GM21515 (cell line): ENCODE results near the gene SLC38A6.
A peak's percentile ranks its signal among the peaks of the same experiment; 100 is the strongest.

ENCODE experiments used
- ATAC-seq: cut with Tn5 transposase; IDR thresholded peaks from one replicate; pipeline ENCODE4 v1.9.1; 2021; ENCODE audit not compliant: unreplicated experiment

The SLC38A6 gene

DNA sequence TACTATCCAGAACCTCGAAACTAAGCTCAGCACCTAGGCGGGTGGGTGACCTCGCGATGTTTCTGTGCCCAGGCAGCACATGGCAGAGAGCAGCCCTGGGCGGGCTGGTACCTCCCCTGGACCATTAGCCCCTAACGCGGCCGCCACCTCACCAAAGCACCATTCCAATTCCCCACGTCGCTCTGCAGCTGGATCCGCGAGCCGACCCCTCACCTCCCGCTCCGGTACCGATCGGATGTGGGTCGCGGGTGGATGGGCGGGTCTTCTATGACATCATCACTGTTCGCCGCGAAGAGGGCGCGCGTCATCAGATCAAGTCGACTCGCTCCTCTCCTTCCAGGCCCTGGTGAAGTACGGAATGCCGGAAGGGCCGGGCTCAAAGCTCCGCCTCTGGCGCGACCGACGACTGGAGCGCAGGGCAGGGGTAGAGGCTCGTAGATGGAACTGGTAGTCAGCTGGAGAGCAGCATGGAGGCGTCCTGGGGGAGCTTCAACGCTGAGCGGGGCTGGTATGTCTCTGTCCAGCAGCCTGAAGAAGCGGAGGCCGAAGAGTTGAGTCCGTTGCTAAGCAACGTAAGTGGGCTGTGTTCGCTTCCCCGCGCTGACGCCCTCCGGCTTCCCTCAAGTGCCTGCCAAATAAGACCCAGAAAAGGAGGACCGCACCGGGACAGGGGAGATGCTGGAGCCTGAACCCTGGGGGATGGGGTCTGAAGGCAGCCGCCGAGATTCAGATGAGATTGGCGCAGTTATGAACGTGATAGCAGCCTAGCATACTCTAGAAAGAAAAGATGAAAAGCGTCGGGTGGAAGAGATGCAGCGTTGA, at the start of gene SLC38A6, which contains the start of gene TRMT5:
TSS of gene SLC38A6 (plus strand) at position 435 of the 822 bp plus-strand sequence. CDS start at position 468, 33 bp downstream.
TSS of gene TRMT5 (minus strand) at position 269 of the 822 bp plus-strand sequence. CDS start at position 163, 106 bp downstream.
- ATAC-seq = peak; percentile 86

DNA sequence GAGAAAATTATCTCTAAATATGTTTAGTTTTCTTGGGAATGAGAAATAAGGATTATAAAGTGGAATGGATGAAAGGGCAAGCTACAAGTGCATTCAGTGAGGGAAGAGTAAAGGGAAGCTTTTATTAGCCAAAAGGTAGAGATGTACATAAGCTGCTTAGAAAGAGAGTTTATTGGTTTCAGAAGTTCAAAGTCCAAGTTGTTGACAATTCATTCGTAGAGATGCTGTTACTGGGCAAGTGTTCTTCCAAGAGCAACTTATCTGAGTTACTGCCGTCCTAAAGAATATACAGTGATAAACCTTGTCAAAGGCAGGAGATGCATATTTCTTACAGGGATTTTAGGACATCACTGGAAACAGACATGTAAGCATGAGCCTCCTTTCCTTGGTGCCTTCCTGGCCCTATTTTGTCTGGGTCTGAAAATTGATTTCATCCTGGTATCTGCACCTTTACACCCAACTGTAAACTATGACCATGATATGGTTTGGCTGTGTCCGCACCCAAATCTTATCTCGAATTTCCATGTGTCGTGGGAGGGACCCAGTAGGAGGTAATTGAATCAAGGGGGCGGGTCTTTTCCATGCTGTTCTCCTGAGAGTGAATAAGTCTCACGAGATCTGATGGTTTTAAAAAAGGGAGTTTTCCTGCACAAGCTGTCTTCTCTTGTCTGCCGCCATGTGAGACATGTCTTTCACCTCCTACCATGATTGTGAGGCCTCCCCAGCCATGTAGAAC, 47.0 kb upstream of the SLC38A6 start:
- no peak for ATAC-seq

DNA sequence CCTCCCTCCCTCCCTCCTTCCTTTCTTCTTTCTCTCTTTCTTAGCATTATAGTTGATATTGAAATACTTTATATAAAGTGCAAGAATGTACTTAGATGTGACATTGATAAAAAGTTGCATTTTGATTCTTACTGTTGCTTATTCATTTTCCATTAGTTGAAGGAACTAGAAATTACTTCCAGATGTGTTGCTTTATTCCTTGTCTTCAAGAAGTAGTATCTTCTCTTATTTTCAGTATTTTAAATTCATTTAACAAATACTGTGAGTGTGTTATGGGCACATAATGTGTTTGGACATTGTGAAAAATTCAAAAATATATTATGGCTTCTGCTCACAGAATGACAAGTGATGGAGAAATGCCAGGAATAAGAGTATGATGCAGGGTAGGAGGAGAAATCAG, 45.7 kb upstream of the SLC38A6 start:
- ATAC-seq = no peak

DNA sequence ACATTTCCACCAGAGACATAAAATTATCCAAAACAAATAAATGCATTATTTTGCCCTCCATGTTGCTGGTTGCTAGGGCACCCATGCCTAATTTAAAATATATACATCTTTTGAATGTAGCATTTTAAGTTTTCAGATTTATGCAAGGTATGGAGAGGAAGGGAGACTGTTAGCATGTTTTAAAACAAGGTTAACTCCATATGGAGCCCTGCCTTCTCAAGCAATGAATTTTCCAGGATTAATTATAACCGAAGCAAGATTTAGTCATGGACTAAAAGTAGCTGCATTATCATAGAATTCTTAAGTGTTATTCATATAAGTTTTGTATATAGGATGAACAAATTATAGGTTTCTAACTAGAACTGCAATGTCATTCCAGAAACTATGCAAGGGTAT, 37.4 kb upstream of the SLC38A6 start:
- ATAC-seq = no peak

DNA sequence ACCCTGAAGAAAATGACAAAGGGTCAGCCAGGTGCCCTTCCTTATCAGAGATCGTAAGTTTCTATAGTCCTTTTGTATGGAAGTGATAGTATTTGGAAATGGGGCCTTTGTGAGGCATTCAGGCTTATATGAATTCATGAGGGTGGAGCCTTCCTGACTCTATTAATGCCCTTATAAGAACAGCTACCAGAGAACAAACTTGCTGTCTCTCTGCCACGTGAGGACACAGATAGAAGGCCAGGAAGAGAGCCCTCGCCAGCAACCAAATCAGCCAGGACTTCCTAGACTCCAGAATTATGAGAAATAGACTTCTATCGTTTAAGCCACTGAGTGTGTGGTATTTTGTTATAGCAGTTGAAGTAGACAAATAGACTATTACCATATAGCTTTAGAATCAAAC, 36.8 kb upstream of the SLC38A6 start:
- ATAC-seq = no peak

DNA sequence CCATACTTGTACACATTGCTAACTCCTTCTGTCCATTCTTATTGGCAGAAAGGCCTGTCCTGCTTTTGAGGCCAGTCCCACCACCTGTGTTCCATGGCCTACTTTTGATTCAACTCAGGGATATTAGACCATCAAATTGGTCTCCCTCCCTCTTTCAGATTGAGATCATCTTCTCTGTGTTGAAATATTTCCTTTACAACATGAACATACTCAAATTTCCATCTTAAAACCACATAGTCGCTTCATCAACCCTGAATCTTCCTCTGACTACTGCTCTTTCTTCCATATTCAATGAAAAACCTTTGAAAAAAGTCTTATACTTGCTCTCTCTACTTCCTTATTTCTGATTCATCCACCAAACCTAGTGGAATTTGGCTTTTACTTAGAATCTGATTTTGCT, 35.1 kb upstream of the SLC38A6 start:
- no peak for ATAC-seq

DNA sequence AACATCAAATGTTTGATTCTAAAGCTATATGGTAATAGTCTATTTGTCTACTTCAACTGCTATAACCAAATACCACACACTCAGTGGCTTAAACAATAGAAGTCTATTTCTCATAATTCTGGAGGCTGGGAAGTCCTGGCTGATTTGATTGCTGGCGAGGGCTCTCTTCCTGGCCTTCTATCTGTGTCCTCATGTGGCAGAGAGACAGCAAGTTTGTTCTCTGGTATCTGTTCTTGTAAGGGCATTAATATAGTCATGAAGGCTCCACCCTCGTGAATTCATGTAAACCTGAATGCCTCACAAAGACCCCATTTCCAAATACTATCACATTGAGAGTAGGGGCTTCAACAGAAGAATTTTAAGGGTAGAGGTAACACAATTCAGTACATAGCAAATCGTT, 34.3 kb upstream of the SLC38A6 start:
- no peak for ATAC-seq

DNA sequence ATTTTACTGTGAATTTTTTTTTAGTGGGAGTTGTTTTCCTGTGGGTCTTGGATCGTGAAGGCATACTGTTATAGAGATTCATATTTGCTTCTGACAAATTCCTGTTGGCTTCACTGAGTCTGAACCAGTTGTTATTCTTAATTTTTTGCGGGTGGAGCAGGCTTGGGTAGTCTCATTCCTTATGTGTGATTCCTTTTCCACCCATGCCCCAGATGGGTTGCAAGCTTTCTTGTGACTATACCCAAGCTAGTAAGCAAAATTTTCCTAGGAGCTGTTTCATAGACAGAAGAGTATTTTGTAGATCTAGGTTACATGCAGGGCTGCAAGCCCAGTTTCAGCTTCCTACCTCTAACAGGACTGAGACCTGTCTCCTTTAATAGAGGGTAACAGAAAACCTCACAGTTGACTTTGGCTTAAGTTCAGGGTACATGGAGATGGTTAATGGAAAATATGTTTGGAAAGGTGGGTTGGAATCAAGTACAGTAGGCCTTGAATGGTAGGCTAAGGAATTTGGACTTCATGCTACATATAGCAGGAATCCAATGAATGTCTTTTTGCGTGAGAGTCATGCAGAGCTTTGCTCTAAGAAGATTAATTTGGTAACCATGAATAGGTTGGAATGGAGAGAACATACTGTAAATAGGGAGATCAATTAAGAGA, 29.1 kb upstream of the SLC38A6 start:
- no peak for ATAC-seq

DNA sequence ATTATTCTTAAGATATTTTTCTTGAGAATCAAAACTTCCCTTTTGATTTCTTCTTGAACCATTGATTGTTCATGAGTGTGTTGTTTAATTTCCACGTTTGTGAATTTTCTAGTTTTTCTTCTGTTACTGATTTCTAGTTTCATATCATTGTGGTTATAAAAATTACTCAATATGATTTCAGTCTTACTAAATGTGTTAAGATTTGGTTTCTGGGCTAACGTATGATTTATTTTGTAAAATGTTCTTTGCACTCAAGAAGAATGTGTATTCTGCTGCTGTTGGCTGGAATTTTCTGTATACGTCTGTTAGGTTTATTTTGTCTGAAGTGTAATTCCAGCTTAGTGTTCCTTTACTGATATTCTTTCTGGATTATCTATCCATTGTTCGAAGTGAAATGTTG, 24.8 kb upstream of the SLC38A6 start:
- ATAC-seq = no peak

DNA sequence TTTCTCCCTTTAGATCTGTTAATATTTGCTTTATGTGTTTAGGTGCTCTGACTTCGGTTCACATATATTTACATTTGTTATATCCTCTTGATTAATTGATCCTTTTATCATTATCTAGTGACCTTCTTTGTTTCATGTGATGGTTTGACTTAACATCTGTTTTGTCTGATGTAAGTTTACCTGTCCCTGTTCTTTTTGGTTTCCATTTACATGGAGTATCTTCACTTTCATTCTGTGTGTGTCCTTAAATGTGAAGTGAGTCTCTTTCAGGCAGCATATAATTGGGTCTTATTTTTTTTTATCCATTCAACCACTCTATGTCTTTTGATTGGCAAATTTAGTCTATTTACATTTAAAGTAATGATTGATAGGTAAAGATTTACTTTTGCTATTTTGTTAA, 24.4 kb upstream of the SLC38A6 start:
- no peak for ATAC-seq

DNA sequence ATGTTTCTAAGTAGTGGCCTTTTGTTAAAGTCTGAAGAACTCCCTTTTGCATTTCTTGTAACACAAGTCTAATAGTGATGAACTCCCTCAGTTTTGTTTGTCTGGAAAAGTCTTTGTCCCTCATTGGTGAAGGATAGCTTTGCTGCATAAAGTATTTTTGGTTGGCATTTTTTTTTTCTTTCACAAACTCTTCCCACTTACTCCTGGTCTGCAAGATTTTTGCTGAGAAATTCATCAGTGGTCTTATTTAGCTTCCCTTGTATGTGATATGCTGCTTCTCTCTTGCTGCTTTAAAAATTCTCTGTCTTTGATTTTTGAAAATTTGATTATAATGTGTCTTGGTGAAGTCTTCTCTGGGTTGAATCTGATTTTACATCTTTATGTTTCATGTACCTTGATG, 22.9 kb upstream of the SLC38A6 start:
- no peak for ATAC-seq

DNA sequence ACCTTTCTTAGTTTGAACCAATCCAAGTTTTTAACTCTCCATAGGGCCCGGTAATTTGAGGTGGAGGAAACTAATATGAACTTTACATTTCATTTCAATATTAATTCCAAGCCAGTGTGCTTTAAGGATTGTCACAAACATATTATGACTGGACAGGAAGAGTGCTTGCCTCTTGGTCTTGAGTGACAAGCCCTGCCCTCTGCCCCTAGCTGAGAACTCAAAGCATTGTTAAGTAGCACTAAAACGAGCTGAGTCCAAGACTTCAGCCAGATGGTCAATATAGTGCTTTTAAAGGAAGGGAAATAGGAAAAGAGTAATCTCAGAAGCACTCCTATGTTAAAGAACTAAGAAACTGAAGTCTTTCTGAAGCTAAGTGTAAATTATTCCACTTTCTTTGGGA, 17.3 kb upstream of the SLC38A6 start:
- no peak for ATAC-seq

DNA sequence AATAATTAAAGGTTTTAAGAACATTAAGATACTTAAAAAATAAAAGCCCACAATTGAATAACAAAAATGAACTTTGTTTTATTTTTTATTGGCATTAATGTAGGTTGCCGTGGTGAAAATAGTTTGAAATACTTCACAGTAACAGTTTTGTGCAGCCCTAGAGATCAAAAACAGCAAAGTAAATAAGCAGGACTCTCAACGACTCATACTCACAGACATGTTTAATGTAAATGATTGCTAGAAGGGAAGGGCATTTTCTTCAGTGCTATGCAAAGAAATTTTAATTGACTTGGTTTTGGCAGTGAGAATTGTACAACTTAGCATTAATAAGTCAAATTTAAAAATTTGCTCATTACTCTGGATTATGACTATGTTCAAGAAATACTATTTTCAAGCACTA, 16.1 kb upstream of the SLC38A6 start:
- ATAC-seq = no peak

DNA sequence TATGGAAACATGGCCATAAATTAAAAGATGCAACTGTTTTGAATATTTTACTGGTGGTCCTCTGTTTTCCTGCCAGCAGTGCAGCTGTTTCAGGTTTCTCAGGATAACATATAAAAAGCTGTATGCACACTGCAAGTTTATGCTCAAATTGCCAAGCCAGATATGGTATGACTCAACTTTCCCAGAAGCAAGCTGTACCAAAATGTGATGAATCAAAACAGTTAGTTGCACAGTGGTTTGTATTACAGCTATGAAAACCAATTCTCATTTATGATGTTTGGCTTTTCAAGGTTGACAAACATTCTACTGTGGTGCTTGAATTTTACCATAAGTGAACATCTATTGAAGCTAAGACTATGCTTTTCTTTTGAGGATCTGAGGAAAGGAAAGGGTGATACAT, 15.6 kb upstream of the SLC38A6 start:
- no peak for ATAC-seq

DNA sequence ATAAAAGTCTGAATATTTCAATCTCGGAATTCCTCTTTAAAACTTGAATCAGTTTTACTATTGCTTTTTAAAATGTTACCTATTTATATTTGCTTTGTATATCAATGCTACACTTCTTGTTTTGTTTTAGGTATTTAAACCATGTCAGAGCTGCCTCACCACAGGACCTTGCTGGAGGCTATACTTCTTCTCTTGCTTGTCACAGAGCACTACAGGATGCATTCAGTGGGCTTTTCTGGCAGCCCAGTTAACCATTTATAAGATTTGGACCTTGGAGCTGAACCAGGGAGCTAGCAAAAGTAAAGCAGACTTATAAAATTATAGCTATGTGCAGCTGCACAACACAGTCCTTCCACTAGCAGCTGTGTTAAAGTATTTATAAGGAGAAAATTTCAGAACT, 12.9 kb upstream of the SLC38A6 start:
- no peak for ATAC-seq

DNA sequence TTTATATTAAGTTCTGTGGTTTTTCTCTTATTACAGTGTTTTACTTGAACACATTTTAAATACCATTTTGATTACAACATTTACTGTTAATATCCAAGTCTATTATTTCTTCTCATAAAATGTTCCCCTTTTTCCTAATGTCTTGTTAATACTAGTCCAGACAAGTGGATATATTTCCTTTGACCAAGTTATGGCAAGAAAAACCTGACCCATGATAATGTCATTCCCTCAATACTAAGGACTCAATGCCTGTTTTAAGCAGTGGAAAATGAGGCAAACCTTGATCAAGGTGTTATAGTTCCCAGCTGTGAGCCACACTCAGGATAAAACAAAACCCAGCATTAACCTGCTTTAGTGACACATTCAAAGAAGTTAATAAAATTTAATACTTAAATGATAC, 12.4 kb upstream of the SLC38A6 start:
- ATAC-seq = no peak

DNA sequence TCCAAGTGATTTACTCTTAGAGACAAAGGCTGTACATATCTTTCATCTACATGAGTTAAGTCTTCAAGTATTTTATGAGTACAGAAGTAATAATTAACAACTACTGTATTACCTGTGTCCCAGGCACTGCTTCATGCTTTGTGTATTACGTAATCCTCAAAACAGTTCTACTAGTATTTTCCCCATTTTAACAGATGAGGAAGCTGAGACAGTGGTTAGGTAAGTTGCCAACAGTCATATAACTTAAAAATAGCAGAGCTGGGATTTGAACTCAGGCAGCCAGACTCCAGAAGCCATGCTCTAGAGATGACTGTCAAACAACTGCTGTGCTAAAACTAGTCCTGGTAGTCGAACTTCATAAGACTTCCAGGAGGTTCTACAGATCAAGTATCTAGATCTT, 10.9 kb upstream of the SLC38A6 start:
- ATAC-seq = no peak

DNA sequence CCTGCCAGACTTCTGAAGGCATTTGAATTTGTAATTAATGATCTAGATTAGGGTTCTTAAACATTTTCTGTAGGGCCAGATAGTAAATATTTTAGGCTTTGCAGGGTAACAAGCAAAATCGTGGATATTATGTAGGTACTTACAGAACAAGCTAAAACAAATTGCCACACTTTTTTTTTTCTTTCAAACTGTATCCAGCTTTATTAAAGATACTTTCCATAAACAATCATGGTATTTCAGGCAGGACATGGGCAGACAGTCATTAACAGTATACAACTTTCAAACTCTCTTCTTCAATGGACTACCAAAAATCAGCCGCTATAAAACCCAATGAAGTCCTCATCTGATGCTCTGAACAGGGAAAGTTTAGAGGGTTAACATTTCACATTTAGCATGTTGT, 9.8 kb upstream of the SLC38A6 start:
- no peak for ATAC-seq

DNA sequence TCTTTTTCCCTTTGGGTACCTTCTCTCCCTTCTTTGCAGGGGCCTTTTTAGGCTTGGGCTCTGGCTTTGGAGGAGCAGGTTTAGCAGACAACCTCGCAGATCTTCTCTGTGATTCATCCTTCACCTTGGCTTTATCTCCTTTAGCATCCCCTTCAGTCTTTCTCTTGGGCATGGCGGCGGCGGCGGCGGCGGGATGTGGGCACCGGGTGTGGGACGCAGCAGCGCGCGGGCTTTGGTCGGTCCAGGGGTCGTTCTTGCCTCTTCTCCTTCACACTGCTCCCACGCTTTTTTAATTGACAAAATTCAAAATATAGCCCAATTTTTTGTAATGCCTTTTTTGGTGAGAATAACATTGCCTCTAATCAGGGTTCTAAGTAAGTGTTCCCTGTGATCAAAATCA, 8.8 kb upstream of the SLC38A6 start:
- ATAC-seq = no peak

DNA sequence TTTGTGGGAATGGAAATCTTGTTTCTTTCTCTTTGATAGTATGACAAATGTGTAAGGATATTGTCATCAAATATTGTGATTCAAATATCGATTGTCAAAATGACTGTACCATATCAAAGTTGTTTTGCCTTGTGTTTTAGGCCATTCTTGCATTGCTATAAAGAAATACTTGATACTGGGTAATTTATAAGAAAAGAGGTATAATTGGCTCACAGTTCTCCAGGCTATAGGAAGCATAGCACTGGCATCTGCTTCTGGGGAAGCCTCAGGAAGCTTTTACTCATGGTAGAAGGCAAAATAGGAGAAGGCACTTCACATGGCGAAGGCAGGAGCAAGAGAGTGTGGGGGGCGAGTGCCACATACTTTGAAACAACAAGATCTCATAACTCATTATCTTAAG, 8.0 kb upstream of the SLC38A6 start:
- no peak for ATAC-seq

DNA sequence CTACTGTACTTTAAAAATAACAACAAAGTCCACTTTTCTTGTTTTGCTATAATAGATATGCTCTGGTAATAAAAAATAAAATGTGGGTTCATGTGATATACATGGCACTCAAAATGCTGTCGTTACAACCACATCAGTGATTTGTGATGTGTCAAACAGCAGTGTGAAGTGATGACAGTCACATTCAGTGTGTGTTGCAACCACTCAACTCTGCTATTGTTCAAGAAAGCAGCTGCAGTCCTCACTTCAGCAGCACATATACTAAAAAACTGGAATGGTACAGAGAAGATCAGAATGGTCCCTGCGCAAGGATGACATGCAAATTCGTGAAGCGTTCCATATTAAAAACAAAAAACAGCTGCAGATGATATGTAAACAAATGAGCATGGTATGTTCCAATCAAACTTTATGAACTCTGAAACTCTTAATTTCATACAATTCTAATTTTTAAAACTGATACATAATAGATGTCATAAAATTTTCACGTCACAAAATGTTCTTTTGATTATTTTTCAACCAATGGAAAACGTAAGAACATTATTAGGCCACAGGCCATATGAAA, 6.9 kb upstream of the SLC38A6 start:
- no peak for ATAC-seq

DNA sequence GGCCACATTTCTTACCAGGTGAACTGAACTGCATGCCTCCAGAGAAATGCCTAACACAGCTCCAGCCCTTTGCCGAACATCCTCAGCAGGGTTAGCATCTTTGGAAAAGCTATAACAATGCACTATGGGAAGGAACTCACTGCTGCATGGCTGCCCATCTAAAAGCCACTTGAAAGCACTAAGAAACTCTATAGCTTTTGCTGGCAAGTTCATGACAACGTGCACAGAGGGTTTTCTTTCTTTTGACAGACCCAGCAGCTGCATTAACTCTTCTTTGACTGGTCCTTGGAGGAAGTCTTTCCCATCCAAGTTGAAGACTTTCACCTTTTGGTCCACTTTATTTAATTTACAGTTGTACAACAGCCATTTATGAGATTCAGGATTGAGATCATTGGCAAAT, 5.5 kb upstream of the SLC38A6 start:
- ATAC-seq = no peak
